Stomach (tissue), 4 donors: ENCODE data around the gene ARL15.

Source experiments
- EP300 ChIP-seq: sonication (generic); formaldehyde crosslinking; IDR thresholded peaks from one replicate; pipeline ENCODE4 v1.6.1; 2017; ENCODE audit warnings: antibody characterized with exemption
- POLR2A ChIP-seq, 4 donors: fragments of 450-650 bp; IDR thresholded peaks; one replicate each; pipeline ENCODE4 v1.6.1; 2016; ENCODE audit warnings: antibody characterized with exemption in 4 of 4, control low read depth in 2 of 4, mild to moderate bottlenecking in 1 of 4, moderate library complexity in 1 of 4
- TF ChIP-seq, protein P1 (sequence below), 7 experiments: fragments of 450-650 bp in 4 of 7; fragments of 200-600 bp in 3 of 7; sonication (generic) in 3 of 7; IDR thresholded peaks; one replicate each; pipeline ENCODE4 v1.5.1; 2016 to 2019; ENCODE audit warnings: antibody characterized with exemption in 7 of 7, control low read depth in 2 of 7, mild to moderate bottlenecking in 1 of 7

DNA sequence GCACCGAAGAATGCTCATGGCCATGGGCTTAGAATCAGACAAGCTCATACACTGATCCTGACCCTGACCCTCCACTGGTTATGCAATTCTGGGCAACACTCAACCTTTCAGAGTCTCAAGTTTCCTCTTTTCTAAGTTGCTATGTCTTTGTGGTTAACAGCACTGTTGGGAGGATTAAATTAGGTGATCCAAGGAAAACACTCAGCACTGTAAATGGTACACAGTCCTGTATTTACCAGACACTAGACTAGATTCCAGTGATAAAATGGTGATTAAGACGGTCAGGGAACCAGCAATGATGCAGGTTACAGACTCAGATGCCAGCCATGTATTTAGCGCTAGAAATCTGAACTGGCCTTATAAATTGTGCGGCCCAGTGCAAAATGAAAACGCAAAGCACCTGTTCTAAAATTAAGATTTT, 8.1 kb downstream of the ARL15 start:
- no peak for TF ChIP-seq POLR2A (IDR thresholded peaks at IDR 0.05)
- TF ChIP-seq, protein P1, sequence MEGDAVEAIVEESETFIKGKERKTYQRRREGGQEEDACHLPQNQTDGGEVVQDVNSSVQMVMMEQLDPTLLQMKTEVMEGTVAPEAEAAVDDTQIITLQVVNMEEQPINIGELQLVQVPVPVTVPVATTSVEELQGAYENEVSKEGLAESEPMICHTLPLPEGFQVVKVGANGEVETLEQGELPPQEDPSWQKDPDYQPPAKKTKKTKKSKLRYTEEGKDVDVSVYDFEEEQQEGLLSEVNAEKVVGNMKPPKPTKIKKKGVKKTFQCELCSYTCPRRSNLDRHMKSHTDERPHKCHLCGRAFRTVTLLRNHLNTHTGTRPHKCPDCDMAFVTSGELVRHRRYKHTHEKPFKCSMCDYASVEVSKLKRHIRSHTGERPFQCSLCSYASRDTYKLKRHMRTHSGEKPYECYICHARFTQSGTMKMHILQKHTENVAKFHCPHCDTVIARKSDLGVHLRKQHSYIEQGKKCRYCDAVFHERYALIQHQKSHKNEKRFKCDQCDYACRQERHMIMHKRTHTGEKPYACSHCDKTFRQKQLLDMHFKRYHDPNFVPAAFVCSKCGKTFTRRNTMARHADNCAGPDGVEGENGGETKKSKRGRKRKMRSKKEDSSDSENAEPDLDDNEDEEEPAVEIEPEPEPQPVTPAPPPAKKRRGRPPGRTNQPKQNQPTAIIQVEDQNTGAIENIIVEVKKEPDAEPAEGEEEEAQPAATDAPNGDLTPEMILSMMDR (IDR thresholded peaks at IDR 0.05) = no peak
- no peak for TF ChIP-seq EP300
